Lower lobe of right lung (tissue), 2 donors: ENCODE results near the gene VIM. TPM values are rescaled to one million over a fixed set of nuclear protein-coding genes. Genes with fewer than 3 reads are reported as not detected.

Source experiments
- ATAC-seq, 2 donors: fragments of 200-7000 bp; cut with Tn5 transposase; one replicate each; pipeline ENCODE4 v1.9.1; 2020 to 2022; ENCODE audit warnings: mild to moderate bottlenecking in 2 of 2, moderate library complexity in 2 of 2
- DNase-seq: peaks from one replicate; pipeline ENCODE4 v3.0.0-alpha.2; 2020
- H3K27ac ChIP-seq: fragments of 200-600 bp; one replicate; pipeline ENCODE4 v1.8.0; 2022
- H3K27me3 ChIP-seq: fragments of 200-600 bp; one replicate; pipeline ENCODE4 v1.8.0; 2022; ENCODE audit warnings: low read depth
- H3K36me3 ChIP-seq: fragments of 200-600 bp; one replicate; pipeline ENCODE4 v1.8.0; 2022; ENCODE audit warnings: mild to moderate bottlenecking
- H3K4me1 ChIP-seq: fragments of 200-600 bp; one replicate; pipeline ENCODE4 v1.8.0; 2022
- H3K4me3 ChIP-seq: fragments of 200-600 bp; one replicate; pipeline ENCODE4 v1.8.0; 2022; ENCODE audit warnings: mild to moderate bottlenecking
- H3K9me3 ChIP-seq: fragments of 200-600 bp; one replicate; pipeline ENCODE4 v1.8.0; 2022
- intact Hi-C: fragments of 100-400 bp; cut with DNase I; formaldehyde crosslinking; loops from one replicate; pipeline ENCODE4 v1.11.0; 2022
- total RNA-seq: library from RNA; stranded (reverse); fragmentation: NEBNext Ultra II Directional; extraction: Animal tissue kit (Norgen Biotek cat#: 25700); gene quantifications from one replicate; pipeline ENCODE4 v1.2.1, GENCODE V29; 2021
- TF ChIP-seq, protein P1 (sequence below): fragments of 200-600 bp; IDR thresholded peaks from one replicate; pipeline ENCODE4 v1.8.0; 2022; ENCODE audit warnings: antibody characterized with exemption, mild to moderate bottlenecking
- donor health status: DM: no; HTN: yes; CAD: no; lungs with severe emphysema.

Gene VIM
- total RNA-seq, 1 donor from 2014 or later = 1,797 TPM

DNA sequence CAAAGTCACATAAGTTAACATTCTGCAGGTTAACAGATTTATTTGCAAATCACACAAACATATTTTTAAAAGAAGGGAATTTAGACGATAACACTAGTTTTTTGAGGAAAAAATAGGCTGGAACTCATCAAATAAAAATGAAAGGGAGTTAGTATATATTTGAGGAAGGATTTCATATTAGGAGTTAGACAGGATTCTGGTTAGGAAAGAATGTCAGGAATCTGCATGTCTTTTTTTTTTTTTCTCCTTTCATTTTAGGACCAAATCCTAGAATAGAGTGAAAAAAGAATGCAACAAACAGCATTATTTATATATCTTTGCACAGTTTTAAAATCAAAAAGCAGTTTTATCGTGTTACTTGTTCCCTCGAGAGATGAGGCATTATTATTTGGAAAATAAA is 17.7 kb upstream of the VIM start:
- Histone ChIP-seq H3K4me1 (peaks cover 7% of the 10 kb centered on the region), H3K9me3 (no peaks in the 10 kb centered on the region), H3K27ac (no peak overlapping the region), H3K4me3 (no peak overlapping the region), H3K27me3 (no peaks in the 10 kb centered on the region), H3K36me3 (no peaks in the 10 kb centered on the region)
- no peak for ATAC-seq
- no peak for DNase-seq
- TF ChIP-seq, protein P1, sequence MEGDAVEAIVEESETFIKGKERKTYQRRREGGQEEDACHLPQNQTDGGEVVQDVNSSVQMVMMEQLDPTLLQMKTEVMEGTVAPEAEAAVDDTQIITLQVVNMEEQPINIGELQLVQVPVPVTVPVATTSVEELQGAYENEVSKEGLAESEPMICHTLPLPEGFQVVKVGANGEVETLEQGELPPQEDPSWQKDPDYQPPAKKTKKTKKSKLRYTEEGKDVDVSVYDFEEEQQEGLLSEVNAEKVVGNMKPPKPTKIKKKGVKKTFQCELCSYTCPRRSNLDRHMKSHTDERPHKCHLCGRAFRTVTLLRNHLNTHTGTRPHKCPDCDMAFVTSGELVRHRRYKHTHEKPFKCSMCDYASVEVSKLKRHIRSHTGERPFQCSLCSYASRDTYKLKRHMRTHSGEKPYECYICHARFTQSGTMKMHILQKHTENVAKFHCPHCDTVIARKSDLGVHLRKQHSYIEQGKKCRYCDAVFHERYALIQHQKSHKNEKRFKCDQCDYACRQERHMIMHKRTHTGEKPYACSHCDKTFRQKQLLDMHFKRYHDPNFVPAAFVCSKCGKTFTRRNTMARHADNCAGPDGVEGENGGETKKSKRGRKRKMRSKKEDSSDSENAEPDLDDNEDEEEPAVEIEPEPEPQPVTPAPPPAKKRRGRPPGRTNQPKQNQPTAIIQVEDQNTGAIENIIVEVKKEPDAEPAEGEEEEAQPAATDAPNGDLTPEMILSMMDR = no peak
- intact Hi-C loops = no loop called here

DNA sequence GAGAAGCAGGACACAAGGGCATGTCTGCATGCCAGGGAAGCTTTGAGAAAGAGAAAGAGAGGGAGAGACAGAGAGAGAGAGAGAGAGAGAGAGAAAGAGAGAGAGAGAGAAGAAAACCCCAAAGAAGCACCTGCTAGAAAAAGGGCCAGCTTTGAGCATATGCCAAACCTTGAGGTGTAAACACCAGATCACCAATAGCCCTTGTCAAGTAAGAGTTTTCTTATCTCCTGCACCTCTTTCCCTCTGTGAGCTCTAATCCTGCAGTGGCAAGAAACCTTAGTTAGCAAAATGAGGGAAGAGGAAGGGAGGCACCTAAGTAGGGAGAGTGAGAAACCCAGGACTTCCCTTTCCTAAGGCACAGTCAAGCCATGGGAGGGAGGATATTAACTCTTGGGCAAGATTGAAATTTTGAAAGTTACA is 15.2 kb upstream of the VIM start:
- Histone ChIP-seq H3K36me3 (no peaks in the 10 kb centered on the region), H3K27me3 (no peaks in the 10 kb centered on the region), H3K9me3 (no peaks in the 10 kb centered on the region), H3K27ac (no peak overlapping the region), H3K4me1 (peaks cover 27% of the 10 kb centered on the region), H3K4me3 (no peak overlapping the region)
- ATAC-seq = peak; percentile 44 to 48
- TF ChIP-seq, protein P1 = no peak
- DNase-seq = no peak
- intact Hi-C loops = no loop called here

DNA sequence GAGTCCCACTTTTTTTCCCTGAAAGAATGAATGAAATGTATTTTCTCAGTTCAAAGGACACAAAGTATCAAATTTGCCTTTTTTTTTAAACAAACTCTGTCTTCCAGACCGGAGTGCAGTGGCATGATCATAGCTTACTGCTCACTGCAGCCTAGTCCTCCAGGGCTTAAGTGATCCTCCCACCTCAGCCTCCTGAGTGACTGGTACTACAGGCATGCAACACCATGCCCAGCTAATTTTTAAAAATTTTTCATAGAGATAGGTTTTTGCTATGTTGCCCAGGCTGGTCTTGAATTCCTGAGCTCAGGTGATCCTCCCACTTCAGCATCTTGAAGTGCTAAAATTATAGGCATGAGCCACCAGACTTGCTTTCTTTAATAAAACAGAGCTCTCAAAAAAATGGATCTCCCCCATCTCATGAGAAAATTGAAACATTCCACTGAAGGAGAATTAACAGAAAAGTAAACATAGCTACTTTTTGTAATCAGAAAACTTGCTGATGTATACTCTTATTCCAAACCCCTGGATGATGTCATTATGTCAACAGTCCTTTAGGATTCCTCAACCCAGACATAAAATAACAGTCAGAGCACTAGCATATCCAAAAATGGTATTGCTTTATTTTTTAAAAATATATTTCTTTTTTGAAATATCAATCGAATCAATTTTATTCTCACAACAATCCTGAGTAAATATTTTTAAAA is 14.2 kb upstream of the VIM start:
- ATAC-seq (no peak), DNase-seq (no peak)
- no peaks in the 10 kb centered on the region for H3K27me3 ChIP-seq
- TF ChIP-seq, protein P1 = no peak
- no peak overlapping the region for H3K4me3 ChIP-seq
- H3K36me3 ChIP-seq = no peaks in the 10 kb centered on the region
- H3K4me1 ChIP-seq = peaks cover 27% of the 10 kb centered on the region
- intact Hi-C loops = no loop called here
- H3K9me3 ChIP-seq = no peaks in the 10 kb centered on the region
- H3K27ac ChIP-seq = no peak overlapping the region

DNA sequence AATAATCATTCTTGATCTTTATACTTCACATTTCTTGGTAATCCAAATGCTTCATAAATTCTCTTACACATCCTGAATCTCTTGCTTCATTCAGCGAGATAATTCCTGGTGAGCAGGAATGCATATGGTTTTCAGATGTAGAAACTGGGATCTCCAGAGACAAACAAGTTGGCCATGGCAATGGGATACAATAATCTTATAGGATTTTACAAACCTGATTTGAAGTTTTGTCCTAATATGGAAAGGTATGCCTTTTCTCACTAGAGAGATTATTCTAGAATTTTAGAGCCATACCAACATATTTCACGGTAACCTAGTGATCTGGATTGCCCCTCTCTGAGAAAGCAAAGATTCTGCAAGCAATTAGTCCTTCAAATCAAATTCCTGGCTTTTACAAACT is 13.5 kb upstream of the VIM start:
- DNase-seq (no peak), ATAC-seq (no peak)
- TF ChIP-seq, protein P1 = no peak
- Histone ChIP-seq H3K36me3 (no peaks in the 10 kb centered on the region), H3K9me3 (no peaks in the 10 kb centered on the region), H3K27ac (peak overlapping the region; percentile 83), H3K4me1 (peaks cover 27% of the 10 kb centered on the region), H3K27me3 (no peaks in the 10 kb centered on the region), H3K4me3 (no peak overlapping the region)
- intact Hi-C loops = no loop called here

DNA sequence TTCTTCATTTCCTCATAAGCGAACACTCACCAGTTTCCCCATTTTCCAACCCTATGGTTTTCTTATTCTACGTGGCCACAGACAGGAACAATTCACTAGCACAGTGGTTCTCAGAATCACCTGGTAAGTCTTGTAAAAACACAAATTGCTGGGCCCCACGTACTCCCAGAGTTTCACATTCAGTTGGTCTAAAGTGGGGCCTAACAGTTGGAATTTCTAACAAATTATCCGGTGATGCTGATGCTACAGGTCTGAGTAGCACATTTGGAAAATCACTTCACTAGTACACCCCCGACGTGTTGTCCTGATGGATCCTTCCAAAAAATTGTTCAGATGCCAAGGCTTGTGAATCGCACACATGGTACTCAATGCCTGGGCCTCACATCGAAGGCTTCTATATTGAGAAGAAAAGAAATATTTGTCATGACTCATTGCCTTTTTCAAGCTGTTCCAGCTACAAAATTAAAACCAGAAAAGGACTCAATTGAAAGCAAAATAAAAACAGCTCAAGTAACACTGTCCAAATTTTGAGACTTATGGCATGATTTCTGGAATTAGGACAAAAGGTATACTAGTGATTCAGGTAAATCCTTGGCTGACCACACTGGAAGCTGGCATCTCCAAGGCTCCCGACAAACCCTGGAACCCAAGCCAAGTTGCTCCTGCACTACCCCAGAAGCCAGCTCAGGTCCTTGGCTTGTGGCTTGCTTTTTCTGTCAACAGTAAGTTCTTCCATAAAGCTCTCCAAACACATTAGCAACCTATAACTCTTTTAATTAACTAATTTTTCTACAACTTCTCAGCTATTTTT is 12.9 kb upstream of the VIM start:
- TF ChIP-seq, protein P1 = no peak
- Histone ChIP-seq H3K36me3 (no peaks in the 10 kb centered on the region), H3K4me1 (peaks cover 27% of the 10 kb centered on the region), H3K9me3 (no peaks in the 10 kb centered on the region), H3K4me3 (no peak overlapping the region), H3K27ac (peak overlapping the region; percentile 83), H3K27me3 (no peaks in the 10 kb centered on the region)
- ATAC-seq (peak; percentile 13 to 31), DNase-seq (no peak)
- intact Hi-C loops = no loop called here
